Measurements from ENCODE around the gene RBM15.

Gene RBM15

GRCh38 chr1:110338886-110339406, at the start of gene RBM15:
Gene RBM15, plus strand, starts transcription at chr1:110339377. Its CDS starts 29 bp downstream, at chr1:110339406.
- peak; percentile 100 for DNase-seq

DNA sequence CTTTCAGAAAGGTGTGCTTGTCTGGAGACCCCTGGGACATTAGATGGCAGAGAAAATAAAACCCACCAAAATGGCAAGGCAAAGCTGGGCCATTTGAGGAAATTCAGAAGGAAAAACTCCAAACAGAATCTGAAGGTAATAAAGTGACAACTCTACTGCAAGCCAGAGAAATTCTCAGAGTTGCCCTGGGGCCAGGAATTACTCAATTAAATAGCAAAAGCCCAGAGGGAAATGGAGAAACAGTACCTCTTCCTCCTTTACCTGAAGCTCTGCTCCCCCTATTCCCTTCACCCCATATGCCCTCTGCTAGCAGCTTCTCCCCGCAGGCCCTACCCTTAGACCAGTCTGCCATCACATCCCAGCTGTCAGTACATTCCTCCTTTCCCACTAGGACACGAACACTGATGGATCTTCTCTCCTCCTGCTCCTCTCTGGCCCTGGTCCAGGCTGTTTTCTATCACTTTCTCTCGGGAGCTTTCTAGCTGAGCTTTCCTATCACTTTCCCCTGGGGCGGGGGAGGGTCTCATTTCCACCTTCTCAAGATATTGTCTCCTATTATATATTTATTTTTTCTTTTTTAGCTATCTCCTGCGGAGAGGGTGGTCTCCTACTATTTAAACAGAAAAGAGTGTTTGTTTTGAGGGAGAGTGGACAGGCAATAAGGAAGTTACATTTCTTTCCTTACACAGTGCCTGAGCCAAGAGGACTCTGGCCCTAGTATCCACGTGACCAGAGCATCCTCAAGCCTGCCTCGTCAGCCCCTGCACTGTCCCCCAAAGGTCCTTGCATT, 47.7 kb upstream of the RBM15 start:
- DNase-seq = no peak

- DNase-seq = no peak
Observed at GRCh38 chr1:110292031-110292741, 47.0 kb upstream of the RBM15 start.

DNA sequence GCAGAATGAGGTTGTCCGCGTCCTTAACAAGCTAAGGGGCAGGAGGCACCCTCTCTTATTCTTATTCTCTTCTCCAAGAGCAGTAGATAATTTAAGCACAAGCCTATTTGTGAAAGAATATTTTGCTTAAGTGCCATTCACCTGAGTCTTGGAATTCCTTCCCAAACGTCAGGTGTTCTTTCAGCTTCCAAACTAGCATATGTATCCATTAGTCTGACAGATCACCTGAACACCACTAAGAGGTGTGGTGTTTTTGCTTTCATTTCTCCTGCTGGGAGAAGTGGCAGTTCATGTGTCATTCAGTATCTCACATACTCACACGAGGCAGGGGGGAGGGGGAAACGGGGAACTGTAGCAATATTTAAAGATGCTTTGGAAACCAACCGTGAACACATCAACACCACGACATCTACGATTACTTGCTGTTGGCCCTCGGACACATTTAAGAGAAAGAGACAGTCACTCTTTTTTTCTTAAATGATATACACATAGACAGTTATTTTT, 45.5 kb upstream of the RBM15 start:
- DNase-seq = peak; percentile 40

DNA sequence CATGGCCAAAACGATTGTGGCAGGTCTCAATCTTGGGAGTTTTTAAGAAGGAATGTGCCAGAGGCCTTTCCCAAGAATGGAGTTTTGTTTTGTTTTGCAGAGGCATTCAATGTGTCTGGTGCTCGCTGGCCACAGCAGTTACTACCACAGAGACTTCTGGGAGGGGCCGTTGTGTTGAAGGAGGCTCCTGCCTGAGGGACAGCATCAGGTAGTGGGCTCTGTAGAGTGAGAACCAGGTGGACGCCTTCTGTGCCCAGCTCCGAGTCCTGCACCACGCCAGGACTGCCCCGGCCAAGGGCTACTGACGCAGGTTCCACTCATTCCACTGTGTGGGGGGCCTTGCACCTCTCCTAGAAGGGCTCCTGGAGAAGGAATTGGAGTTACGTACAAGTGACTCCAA, 44.9 kb upstream of the RBM15 start:
- DNase-seq = no peak

GRCh38 chr1:110298991-110299390, 40.2 kb upstream of the RBM15 start:
- DNase-seq = no peak

- DNase-seq = no peak
Observed at GRCh38 chr1:110300412-110301085, 38.6 kb upstream of the RBM15 start.

- DNase-seq = no peak
Observed at GRCh38 chr1:110302836-110303235, 36.3 kb upstream of the RBM15 start.

GRCh38 chr1:110305900-110306420, 33.2 kb upstream of the RBM15 start:
- no peak for DNase-seq

- no peak for DNase-seq
Observed at GRCh38 chr1:110307239-110307974, 31.8 kb upstream of the RBM15 start.

DNA sequence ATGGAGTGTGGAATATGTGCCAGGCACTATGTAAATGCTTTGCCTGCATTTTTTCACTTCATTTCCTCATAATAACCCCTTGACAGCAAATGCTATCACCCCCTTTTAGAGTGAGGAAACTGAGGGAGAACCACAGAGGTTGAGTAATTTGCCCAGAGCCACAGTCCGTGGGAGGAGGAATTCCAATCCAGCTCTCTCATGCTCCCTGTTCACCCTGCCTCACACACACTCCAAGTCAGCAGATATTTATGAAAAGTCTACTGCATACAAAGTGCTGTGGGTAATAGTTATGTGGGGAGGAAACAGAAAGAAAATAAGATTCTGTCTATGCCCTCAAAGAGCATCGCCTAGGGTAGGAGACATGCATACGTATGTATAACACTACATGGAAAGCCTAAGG, 30.9 kb upstream of the RBM15 start:
- no peak for DNase-seq

GRCh38 chr1:110309139-110309538, 30.0 kb upstream of the RBM15 start:
- DNase-seq = no peak

GRCh38 chr1:110309767-110310166, 29.4 kb upstream of the RBM15 start:
- DNase-seq = no peak

DNA sequence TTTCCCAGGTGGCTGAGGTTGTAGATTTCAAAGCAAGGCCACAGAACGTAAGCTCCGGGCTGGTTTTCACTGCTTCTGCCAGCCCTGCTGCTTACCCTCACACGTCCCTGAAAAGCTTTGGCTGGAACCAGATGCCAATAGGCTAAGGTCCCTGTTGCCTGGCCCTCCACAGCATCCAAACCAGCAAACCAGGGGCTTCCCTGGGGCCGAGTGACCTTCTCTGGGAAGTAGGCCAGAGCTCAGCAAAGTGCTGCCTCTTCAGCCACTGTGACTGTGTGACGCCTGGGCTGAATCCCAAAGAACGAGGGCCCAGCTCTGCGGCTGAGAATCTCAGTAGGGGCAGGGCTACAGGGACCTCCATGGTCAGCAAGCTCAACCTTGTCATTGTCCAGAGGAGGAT, 28.9 kb upstream of the RBM15 start:
- no peak for DNase-seq

- peak; percentile 50 for DNase-seq
Observed at GRCh38 chr1:110312188-110313121, 26.7 kb upstream of the RBM15 start.

GRCh38 chr1:110316735-110317134, 22.4 kb upstream of the RBM15 start:
- DNase-seq = no peak

GRCh38 chr1:110318046-110318445, 21.1 kb upstream of the RBM15 start:
- no peak for DNase-seq

DNA sequence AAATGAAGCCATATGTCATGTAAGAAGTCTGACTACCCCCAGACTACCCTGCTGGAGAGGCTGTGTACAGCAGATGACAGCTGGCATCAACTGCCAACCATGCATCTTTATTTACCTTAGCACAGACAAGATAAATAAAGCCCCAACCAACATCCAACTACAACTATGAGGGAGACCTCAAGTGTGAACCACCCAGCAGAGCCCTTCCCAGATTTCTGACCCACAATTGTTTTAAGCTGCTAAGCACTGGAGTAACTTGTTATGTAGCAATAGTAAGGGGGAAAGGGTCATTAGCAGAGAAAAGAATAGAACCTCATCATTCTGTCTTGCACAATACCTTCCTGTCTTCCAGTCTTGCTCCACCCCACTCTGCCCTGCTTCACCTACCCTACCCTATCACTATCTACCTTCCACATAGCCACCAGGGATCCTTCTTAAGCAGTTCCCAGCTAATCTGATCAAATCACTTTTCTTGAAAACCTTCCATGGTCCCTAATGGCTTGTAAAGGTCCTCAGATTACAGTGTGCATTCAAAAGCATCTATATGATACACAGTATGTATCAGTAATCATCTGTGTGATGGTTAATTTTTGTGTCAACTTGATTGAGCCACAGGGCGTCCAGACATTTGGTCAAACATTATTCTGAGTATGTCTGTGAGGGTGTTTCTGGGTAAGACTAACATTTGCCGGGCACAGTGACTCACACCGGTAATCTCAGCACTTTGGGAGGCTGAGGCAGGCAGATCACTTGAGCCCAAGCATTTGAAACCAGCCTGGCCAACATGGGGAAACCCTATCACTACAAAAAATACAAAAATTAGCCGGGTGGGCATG, 19.6 kb upstream of the RBM15 start:
- DNase-seq = no peak

DNA sequence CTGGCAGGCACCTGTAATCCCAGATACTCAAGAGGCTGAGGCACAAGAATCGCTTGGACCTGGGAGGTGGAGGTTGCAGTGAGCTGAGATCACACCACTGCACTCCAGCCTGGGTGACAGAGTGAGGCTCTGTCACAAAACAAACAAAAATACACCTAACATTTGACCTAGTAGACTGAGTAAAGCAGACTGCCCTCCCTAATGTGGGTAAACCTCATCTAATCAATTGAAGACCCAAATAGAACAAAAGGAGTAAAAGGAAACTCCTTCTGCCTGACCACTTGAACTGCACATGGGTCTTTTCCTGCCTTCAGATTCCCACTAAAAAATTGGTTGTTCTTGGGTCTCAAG, 19.0 kb upstream of the RBM15 start:
- DNase-seq = no peak

GRCh38 chr1:110321045-110321444, 18.1 kb upstream of the RBM15 start:
- no peak for DNase-seq

All from NCI-H2107 (cell line).